DOHH2 (cell line): Measurements from ENCODE around the gene ANO4.

Experiments
- H3F3A ChIP-seq: fragments of 200-600 bp; sonication (generic), shearing (Covaris generic); 2 replicates; pipeline ENCODE4 v1.6.0; 2016; ENCODE audit warnings: antibody characterized with exemption, mild to moderate bottlenecking; ENCODE audit not compliant: control insufficient read depth, insufficient read depth
- H3K27ac ChIP-seq: fragments of 200-600 bp; sonication (generic); 2 replicates; pipeline ENCODE4 v1.5.1; 2014; ENCODE audit warnings: low read depth, mild to moderate bottlenecking, low read length, moderate library complexity
- H3K27me3 ChIP-seq: fragments of 200-600 bp; sonication (generic); 2 replicates; pipeline ENCODE4 v1.6.1; 2014; ENCODE audit warnings: mild to moderate bottlenecking, low read length, mixed read lengths; ENCODE audit not compliant: control insufficient read depth
- H3K36me3 ChIP-seq: fragments of 200-600 bp; sonication (generic); 2 replicates; pipeline ENCODE4 v1.6.1; 2014; ENCODE audit warnings: mild to moderate bottlenecking, low read length, moderate library complexity, mixed read lengths; ENCODE audit not compliant: control insufficient read depth
- H3K4me1 ChIP-seq: fragments of 200-600 bp; sonication (generic); 2 replicates; pipeline ENCODE4 v1.6.1; 2014; ENCODE audit warnings: mild to moderate bottlenecking, low read length, mixed read lengths; ENCODE audit not compliant: control insufficient read depth
- H3K4me2 ChIP-seq: fragments of 200-600 bp; sonication (generic); 2 replicates; pipeline ENCODE4 v1.6.0; 2014; ENCODE audit warnings: mild to moderate bottlenecking, low read length, moderate library complexity
- H3K4me3 ChIP-seq: fragments of 200-600 bp; sonication (generic); 2 replicates; pipeline ENCODE4 v1.5.1; 2014; ENCODE audit warnings: mild to moderate bottlenecking, low read length, mixed read lengths
- H3K79me2 ChIP-seq: fragments of 200-600 bp; sonication (generic); 2 replicates; pipeline ENCODE4 v1.6.1; 2014; ENCODE audit warnings: mild to moderate bottlenecking, low read length, mixed read lengths; ENCODE audit not compliant: control insufficient read depth
- H3K9me2 ChIP-seq: fragments of 200-600 bp; sonication (generic); replicated peaks from 2 replicates; pipeline ENCODE4 v1.6.1; 2014; ENCODE audit warnings: mild to moderate bottlenecking, low read length, mixed read lengths; ENCODE audit not compliant: control insufficient read depth
- H3K9me3 ChIP-seq: fragments of 200-600 bp; sonication (generic); 2 replicates; pipeline ENCODE4 v1.6.1; 2014; ENCODE audit warnings: antibody characterized with exemption, low read length, mixed read lengths; ENCODE audit not compliant: control insufficient read depth, insufficient read depth
- H4K20me1 ChIP-seq: fragments of 200-600 bp; sonication (generic); 2 replicates; pipeline ENCODE4 v1.6.0; 2014; ENCODE audit warnings: low read depth, mild to moderate bottlenecking, antibody characterized with exemption, low read length, moderate library complexity; ENCODE audit not compliant: control insufficient read depth, insufficient read depth
- CTCF ChIP-seq: fragments of 200-600 bp; sonication (generic); IDR thresholded peaks from one replicate; pipeline ENCODE4 v1.5.1; 2014; ENCODE audit warnings: antibody characterized with exemption, mild to moderate bottlenecking, low read depth, low read length; ENCODE audit not compliant: poor library complexity, severe bottlenecking
- EZH2phosphoT487 ChIP-seq: fragments of 200-600 bp; sonication (generic); IDR thresholded peaks from 2 replicates; pipeline ENCODE4 v1.6.1; 2017; ENCODE audit warnings: borderline replicate concordance, mild to moderate bottlenecking, antibody characterized with exemption, low read length, moderate library complexity, mixed read lengths

Gene ANO4

GRCh38 chr12:100796621-100797020 lies 2.0 kb downstream of the ANO4 start:
- Histone ChIP-seq H3K36me3 (no peaks in the 10 kb centered on the region), H4K20me1 (no peaks in the 10 kb centered on the region), H3K9me2 (no peaks in the 10 kb centered on the region), H3F3A (no peaks in the 10 kb centered on the region), H3K79me2 (no peaks in the 10 kb centered on the region), H3K9me3 (no peaks in the 10 kb centered on the region), H3K27me3 (peaks cover 29% of the 10 kb centered on the region), H3K4me3 (no peak overlapping the region), H3K4me1 (no peaks in the 10 kb centered on the region), H3K4me2 (no peak overlapping the region), H3K27ac (no peak overlapping the region)
- TF ChIP-seq CTCF, result no peak
- no peak for TF ChIP-seq EZH2phosphoT487

DNA sequence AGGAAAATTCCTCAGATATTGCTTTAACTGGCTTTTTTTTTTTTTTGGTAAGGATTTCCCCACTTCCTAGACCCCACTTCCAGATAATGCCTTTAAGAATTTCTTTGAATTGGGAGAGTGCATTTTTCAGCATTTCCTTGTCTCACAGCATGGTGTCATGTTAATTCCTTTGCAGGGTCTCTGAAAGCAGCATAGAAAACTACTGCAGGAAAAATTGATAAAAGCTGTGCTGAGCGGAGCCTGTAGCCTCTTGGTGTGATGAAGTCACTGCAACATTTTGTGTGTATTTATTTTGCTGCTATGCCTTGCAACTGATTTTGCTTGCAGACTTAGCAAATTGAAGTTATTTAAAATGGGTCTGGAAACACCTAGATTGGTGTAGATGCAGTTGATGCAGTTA lies 2.7 kb downstream of the ANO4 start:
- Histone ChIP-seq H3K4me3 (no peak overlapping the region), H3F3A (no peaks in the 10 kb centered on the region), H3K79me2 (no peaks in the 10 kb centered on the region), H4K20me1 (no peaks in the 10 kb centered on the region), H3K4me1 (no peaks in the 10 kb centered on the region), H3K4me2 (no peak overlapping the region), H3K27me3 (peaks cover 28% of the 10 kb centered on the region), H3K27ac (no peak overlapping the region), H3K9me3 (no peaks in the 10 kb centered on the region), H3K36me3 (no peaks in the 10 kb centered on the region), H3K9me2 (no peaks in the 10 kb centered on the region)
- TF ChIP-seq CTCF (no peak), EZH2phosphoT487 (no peak)

DNA sequence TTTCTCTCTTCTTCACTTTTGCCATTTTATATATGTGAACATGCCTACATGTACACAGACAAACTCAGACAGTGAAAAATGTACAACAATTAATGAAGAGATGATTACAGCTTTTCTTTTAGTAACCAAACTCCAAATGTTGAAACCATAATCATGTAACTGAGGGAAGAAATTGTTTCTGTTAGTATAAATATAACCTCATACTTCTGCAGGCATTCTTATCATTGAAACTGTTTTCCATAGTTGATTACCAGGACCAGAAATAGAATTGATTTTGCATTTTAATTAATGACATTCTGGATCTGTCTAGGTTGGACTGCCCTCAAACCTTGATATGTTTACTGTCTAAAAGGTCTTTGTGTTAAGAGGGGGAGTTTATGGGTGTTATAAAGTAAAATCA lies 3.2 kb downstream of the ANO4 start:
- Histone ChIP-seq H3K9me3 (no peaks in the 10 kb centered on the region), H3K27me3 (peaks cover 27% of the 10 kb centered on the region), H4K20me1 (no peaks in the 10 kb centered on the region), H3K4me3 (no peak overlapping the region), H3K4me2 (no peak overlapping the region), H3K36me3 (no peaks in the 10 kb centered on the region), H3F3A (no peaks in the 10 kb centered on the region), H3K4me1 (no peaks in the 10 kb centered on the region), H3K79me2 (no peaks in the 10 kb centered on the region), H3K9me2 (no peaks in the 10 kb centered on the region), H3K27ac (no peak overlapping the region)
- TF ChIP-seq CTCF (no peak), EZH2phosphoT487 (no peak)
